DND-41 (cell line): ENCODE data around the gene PHACTR1.

Source experiments
- ATAC-seq: fragments of 200-7000 bp; cut with Tn5 transposase; 3 replicates; pipeline ENCODE4 v1.9.1; 2021; ENCODE audit warnings: low read depth; ENCODE audit not compliant: insufficient read depth
- DNase-seq: peaks from one replicate; pipeline ENCODE4 v3.0.0-alpha.2; 2020
- H2AFZ ChIP-seq: 2 replicates; pipeline ENCODE4 v1.6.0; 2012; ENCODE audit warnings: low read depth, low read length
- H3K27ac ChIP-seq: 2 replicates; pipeline ENCODE4 v1.5.1; 2012; ENCODE audit warnings: low read length, inconsistent platforms
- H3K27me3 ChIP-seq: fragments of 200-600 bp; sonication (generic); 2 replicates; pipeline ENCODE4 v1.6.0; 2012; ENCODE audit warnings: low read length, mild to moderate bottlenecking, inconsistent platforms; ENCODE audit not compliant: insufficient read depth, poor library complexity
- H3K36me3 ChIP-seq: 2 replicates; pipeline ENCODE4 v1.5.1; 2012; ENCODE audit warnings: low read length, inconsistent platforms; ENCODE audit not compliant: insufficient read depth
- H3K4me1 ChIP-seq: 2 replicates; pipeline ENCODE4 v1.5.1; 2012; ENCODE audit warnings: mild to moderate bottlenecking, low read length; ENCODE audit not compliant: insufficient read depth
- H3K4me2 ChIP-seq: 2 replicates; pipeline ENCODE4 v1.6.0; 2012; ENCODE audit warnings: mild to moderate bottlenecking, moderate library complexity, low read length, inconsistent platforms; ENCODE audit not compliant: insufficient read depth
- H3K4me3 ChIP-seq, 2 experiments: fragments of 200-600 bp in 1 of 2; shearing (Covaris generic) in 1 of 2; 2 replicates each; pipeline ENCODE4 v1.5.1; 2012 to 2016; ENCODE audit warnings: inconsistent platforms in 2 of 2, low read length in 2 of 2, mild to moderate bottlenecking in 2 of 2, low read depth in 1 of 2, moderate library complexity in 1 of 2
- H3K79me2 ChIP-seq: 2 replicates; pipeline ENCODE4 v1.6.0; 2012; ENCODE audit warnings: low read length, inconsistent platforms; ENCODE audit not compliant: insufficient read depth
- H3K9ac ChIP-seq: 2 replicates; pipeline ENCODE4 v1.6.0; 2012; ENCODE audit warnings: low read depth, mild to moderate bottlenecking, inconsistent platforms, low read length, moderate library complexity
- H3K9me3 ChIP-seq: 2 replicates; pipeline ENCODE4 v1.5.1; 2012; ENCODE audit warnings: low read length, moderate library complexity, mild to moderate bottlenecking, inconsistent platforms; ENCODE audit not compliant: insufficient read depth, severe bottlenecking
- H4K20me1 ChIP-seq: 2 replicates; pipeline ENCODE4 v1.6.0; 2012; ENCODE audit warnings: low read length; ENCODE audit not compliant: insufficient read depth
- EZH2 ChIP-seq: IDR thresholded peaks from 3 replicates; pipeline ENCODE4 v1.6.1; 2012; ENCODE audit warnings: borderline replicate concordance, low read depth, mild to moderate bottlenecking, moderate library complexity, low read length, inconsistent platforms; ENCODE audit not compliant: severe bottlenecking
- TF ChIP-seq, protein P1 (sequence below): IDR thresholded peaks from 2 replicates; pipeline ENCODE4 v1.5.1; 2012; ENCODE audit warnings: borderline replicate concordance, low read length, moderate library complexity, mild to moderate bottlenecking; ENCODE audit not compliant: poor library complexity, severe bottlenecking; ENCODE audit errors: extremely low read depth

Gene PHACTR1

DNA sequence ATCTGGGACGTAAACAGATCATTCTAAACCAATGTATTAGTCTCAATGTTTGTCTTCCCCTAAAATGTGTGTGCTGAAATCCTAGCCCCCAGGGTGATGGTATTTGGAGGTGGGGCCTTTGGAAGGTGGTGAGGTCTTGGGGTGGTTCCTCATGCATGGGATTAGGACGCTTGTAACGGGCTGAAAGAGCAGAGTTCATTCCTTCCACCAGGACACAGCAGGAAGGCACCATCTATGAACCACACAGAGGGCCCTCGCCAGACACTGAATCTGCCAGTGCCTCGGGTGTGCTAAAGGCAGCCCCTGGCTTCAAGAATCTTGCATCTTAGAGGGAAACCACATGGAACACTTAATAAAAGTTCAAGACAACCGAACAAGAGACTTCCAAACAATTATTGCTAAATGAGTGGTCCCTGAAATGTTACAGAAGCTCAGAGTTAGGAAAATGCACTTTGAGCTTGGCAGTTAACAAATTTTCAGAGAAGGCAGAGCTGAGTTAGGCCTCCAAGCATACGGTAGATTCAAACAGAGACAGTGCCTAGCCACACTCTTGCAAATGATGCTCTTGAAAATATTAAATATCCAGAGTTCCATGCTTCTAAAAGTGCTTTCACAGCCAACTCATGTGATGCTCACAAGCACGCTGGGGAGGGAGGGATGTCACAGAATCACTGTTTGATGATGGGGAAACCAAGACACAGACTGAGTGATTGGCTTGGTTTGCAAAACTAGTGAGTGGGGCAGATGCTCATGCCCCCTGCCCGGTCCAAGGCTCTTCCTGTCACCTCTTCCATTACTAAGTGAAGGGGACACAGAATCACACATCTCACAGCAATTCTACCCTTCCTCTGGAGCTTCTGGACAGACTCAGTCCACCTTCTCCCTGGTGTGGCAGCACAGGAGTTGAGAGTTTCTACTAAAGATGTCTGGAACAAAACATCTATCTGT, 584.4 kb downstream of the PHACTR1 start:
- no peak overlapping the region for H3K27ac ChIP-seq
- no peak overlapping the region for H3K9ac ChIP-seq
- DNase-seq (no peak), ATAC-seq (no peak)
- no peaks in the 10 kb centered on the region for H3K27me3 ChIP-seq
- no peaks in the 10 kb centered on the region for H3K4me1 ChIP-seq
- peaks cover 71% of the 10 kb centered on the region for H3K36me3 ChIP-seq
- H3K4me3 ChIP-seq, result no peak overlapping the region
- TF ChIP-seq, protein P1, sequence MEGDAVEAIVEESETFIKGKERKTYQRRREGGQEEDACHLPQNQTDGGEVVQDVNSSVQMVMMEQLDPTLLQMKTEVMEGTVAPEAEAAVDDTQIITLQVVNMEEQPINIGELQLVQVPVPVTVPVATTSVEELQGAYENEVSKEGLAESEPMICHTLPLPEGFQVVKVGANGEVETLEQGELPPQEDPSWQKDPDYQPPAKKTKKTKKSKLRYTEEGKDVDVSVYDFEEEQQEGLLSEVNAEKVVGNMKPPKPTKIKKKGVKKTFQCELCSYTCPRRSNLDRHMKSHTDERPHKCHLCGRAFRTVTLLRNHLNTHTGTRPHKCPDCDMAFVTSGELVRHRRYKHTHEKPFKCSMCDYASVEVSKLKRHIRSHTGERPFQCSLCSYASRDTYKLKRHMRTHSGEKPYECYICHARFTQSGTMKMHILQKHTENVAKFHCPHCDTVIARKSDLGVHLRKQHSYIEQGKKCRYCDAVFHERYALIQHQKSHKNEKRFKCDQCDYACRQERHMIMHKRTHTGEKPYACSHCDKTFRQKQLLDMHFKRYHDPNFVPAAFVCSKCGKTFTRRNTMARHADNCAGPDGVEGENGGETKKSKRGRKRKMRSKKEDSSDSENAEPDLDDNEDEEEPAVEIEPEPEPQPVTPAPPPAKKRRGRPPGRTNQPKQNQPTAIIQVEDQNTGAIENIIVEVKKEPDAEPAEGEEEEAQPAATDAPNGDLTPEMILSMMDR, result no peak
- no peaks in the 10 kb centered on the region for H3K9me3 ChIP-seq
- H3K4me2 ChIP-seq, result no peak overlapping the region
- H4K20me1 ChIP-seq, result 0 out of 2 replicates have a peak, but pooled peaks cover 3% of the 10 kb centered on the region
- no peaks in the 10 kb centered on the region for H3K79me2 ChIP-seq
- H2AFZ ChIP-seq, result no peak overlapping the region

DNA sequence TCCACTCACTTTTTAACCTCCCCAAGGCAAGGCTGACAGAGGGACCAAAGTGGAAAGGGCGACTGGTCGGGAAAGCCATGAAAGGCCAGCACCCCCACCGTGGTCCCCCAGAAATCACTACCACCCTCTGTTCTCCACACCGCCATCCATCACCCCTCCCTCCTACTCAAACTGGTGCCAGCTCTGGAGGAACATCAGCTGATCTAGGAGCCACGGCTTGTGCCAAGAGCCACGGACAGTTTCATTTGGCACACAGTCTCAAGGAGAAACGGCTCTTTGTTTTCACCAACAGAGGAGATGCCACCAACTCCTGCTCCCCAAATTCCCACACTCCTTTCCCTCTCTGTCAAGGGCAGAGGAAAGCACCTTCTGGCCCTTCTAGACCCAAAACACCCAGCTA, 585.7 kb downstream of the PHACTR1 start:
- Histone ChIP-seq H3K27me3 (no peaks in the 10 kb centered on the region), H3K36me3 (peaks cover 74% of the 10 kb centered on the region), H3K9me3 (no peaks in the 10 kb centered on the region), H3K4me1 (no peaks in the 10 kb centered on the region), H3K9ac (no peak overlapping the region), H3K79me2 (no peaks in the 10 kb centered on the region), H3K4me2 (no peak overlapping the region), H4K20me1 (0 out of 2 replicates have a peak, but pooled peaks cover 3% of the 10 kb centered on the region), H2AFZ (no peak overlapping the region), H3K27ac (no peak overlapping the region), H3K4me3 (no peak overlapping the region)
- DNase-seq (no peak), ATAC-seq (no peak)
- no peak for TF ChIP-seq EZH2
- TF ChIP-seq, protein P1, result no peak

DNA sequence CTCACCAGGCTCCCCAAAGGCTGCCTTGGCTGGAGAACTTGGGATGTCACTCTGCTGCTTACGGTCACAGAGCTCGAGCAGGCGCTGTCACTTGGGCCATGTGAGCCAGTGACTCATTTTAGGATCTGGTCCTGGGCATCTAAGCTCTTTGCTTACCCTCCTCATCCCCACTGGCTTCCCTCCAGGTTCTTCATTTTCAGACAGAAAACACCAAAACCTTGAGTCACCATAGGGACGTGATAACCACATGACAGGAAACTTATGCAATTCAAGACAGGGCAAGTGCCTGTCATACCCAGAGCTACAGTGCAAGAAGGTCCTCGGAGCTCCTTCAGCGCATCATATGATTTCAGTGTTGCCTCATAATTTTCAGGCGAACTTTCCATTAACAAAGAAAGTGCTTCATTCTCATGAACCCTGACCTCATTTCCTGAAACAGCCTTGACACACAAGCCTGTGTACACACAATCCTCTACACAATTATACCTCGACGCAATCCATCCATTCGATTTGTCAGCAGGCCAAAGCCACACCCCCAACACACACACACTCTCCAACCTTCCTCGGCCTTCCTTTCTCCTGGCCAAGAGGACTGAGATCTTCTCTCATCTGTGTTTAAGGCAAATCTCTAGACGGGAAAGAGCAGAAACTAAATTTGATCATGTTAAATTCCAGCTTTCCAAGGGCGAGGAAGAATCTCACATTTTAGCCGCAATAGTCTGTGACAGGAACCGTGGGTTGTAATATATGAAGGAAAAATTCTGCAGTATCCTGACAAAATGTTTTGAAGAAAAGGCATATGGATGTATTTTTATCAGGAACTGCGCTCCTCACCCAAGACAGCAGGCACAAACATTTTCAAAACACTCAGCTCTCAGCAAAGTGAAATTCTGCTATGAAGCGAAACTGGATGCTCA, 586.4 kb downstream of the PHACTR1 start:
- Histone ChIP-seq H3K79me2 (no peaks in the 10 kb centered on the region), H3K4me3 (no peak overlapping the region), H3K27me3 (no peaks in the 10 kb centered on the region), H2AFZ (no peak overlapping the region), H3K36me3 (peaks cover 76% of the 10 kb centered on the region), H3K27ac (no peak overlapping the region), H3K4me1 (no peaks in the 10 kb centered on the region), H3K9me3 (no peaks in the 10 kb centered on the region), H4K20me1 (0 out of 2 replicates have a peak, but pooled peaks cover 3% of the 10 kb centered on the region), H3K9ac (no peak overlapping the region), H3K4me2 (no peak overlapping the region)
- DNase-seq (no peak), ATAC-seq (0 out of 3 replicates have a peak, but pooled peaks have one; percentile 40)
- no peak for TF ChIP-seq EZH2
- TF ChIP-seq, protein P1, result no peak
